Liver (tissue), 9 donors: ENCODE measurements around the gene RASGRP1. TPM values are rescaled to one million over a fixed set of nuclear protein-coding genes. Genes with fewer than 3 reads are reported as not detected.

Source experiments
- DNase-seq: peaks from one replicate; pipeline ENCODE4 v3.0.0-alpha.2; 2017; ENCODE audit warnings: low spot score
- H3K27ac ChIP-seq, 2 donors: one replicate each; pipeline ENCODE4 v1.7.0; 2013; ENCODE audit warnings: inconsistent platforms in 2 of 2, low read length in 2 of 2, control low read depth in 1 of 2, low read depth in 1 of 2, mild to moderate bottlenecking in 1 of 2
- H3K27me3 ChIP-seq, 4 donors: one replicate each; pipeline versions ENCODE4 v1.6.1 to v1.7.0; 2013; ENCODE audit warnings: low read length in 3 of 4, inconsistent platforms in 1 of 4, mild to moderate bottlenecking in 1 of 4, moderate library complexity in 1 of 4; ENCODE audit not compliant: control insufficient read depth in 4 of 4, insufficient read depth in 4 of 4
- H3K36me3 ChIP-seq, 4 donors: one replicate each; pipeline versions ENCODE4 v1.6.1 to v1.7.0; 2013; ENCODE audit warnings: low read length in 3 of 4, mild to moderate bottlenecking in 3 of 4, low read depth in 1 of 4, moderate library complexity in 1 of 4; ENCODE audit not compliant: control insufficient read depth in 4 of 4, insufficient read depth in 3 of 4
- H3K4me1 ChIP-seq, 4 donors: one replicate each; pipeline versions ENCODE4 v1.6.1 to v1.7.0; 2013; ENCODE audit warnings: low read length in 3 of 4, mild to moderate bottlenecking in 3 of 4, moderate library complexity in 1 of 4; ENCODE audit not compliant: control insufficient read depth in 4 of 4, insufficient read depth in 4 of 4
- H3K4me3 ChIP-seq, 3 donors: one replicate each; pipeline versions ENCODE4 v1.6.1 to v1.7.0; 2013; ENCODE audit warnings: low read length in 3 of 3, control low read depth in 1 of 3, low read depth in 1 of 3, mild to moderate bottlenecking in 1 of 3
- H3K9ac ChIP-seq, 2 donors: one replicate each; pipeline ENCODE4 v1.7.0; 2013; ENCODE audit warnings: low read length in 2 of 2, mild to moderate bottlenecking in 2 of 2, moderate library complexity in 2 of 2, control low read depth in 1 of 2, low read depth in 1 of 2
- H3K9me3 ChIP-seq, 4 donors: one replicate each; pipeline versions ENCODE4 v1.6.1 to v1.7.0; 2013; ENCODE audit warnings: low read length in 3 of 4; ENCODE audit not compliant: control insufficient read depth in 4 of 4
- EGR1 ChIP-seq, 2 donors: IDR thresholded peaks; 2 replicates each; pipeline ENCODE4 v1.6.1; 2016 to 2018; ENCODE audit warnings: antibody characterized with exemption in 2 of 2, low read depth in 2 of 2
- FOXA1 ChIP-seq: IDR thresholded peaks from 2 replicates; pipeline ENCODE4 v1.6.1; 2016; ENCODE audit warnings: antibody characterized with exemption
- FOXA2 ChIP-seq: IDR thresholded peaks from 2 replicates; pipeline ENCODE4 v1.6.1; 2016; ENCODE audit warnings: antibody characterized with exemption
- GABPA ChIP-seq, 2 donors: IDR thresholded peaks in 1 of 2; conservative IDR thresholded peaks in 1 of 2; 2 replicates each; pipeline ENCODE4 v1.6.1; 2016; ENCODE audit warnings: antibody characterized with exemption in 2 of 2, mild to moderate bottlenecking in 1 of 2, moderate library complexity in 1 of 2
- HNF4A ChIP-seq, 2 donors: conservative IDR thresholded peaks; 2 replicates each; pipeline ENCODE4 v1.6.1; 2016; ENCODE audit warnings: antibody characterized with exemption in 2 of 2, mild to moderate bottlenecking in 2 of 2
- HNF4G ChIP-seq: IDR thresholded peaks from 2 replicates; pipeline ENCODE4 v1.6.1; 2016; ENCODE audit warnings: antibody characterized with exemption
- JUND ChIP-seq, 2 donors: IDR thresholded peaks; 2 replicates each; pipeline ENCODE4 v1.6.1; 2016; ENCODE audit warnings: antibody characterized with exemption in 2 of 2
- NR2F2 ChIP-seq: IDR thresholded peaks from 2 replicates; pipeline ENCODE4 v1.6.1; 2016; ENCODE audit warnings: antibody characterized with exemption
- RAD21 ChIP-seq, 2 donors: IDR thresholded peaks; 2 replicates each; pipeline ENCODE4 v1.6.1; 2016; ENCODE audit warnings: antibody characterized with exemption in 2 of 2, mild to moderate bottlenecking in 2 of 2
- RXRA ChIP-seq, 2 donors: IDR thresholded peaks; 2 replicates each; pipeline ENCODE4 v1.6.1; 2017 to 2018; ENCODE audit warnings: antibody characterized with exemption in 2 of 2, mild to moderate bottlenecking in 1 of 2
- SP1 ChIP-seq: IDR thresholded peaks from 2 replicates; pipeline ENCODE4 v1.6.1; 2018; ENCODE audit warnings: antibody characterized with exemption, mild to moderate bottlenecking
- TAF1 ChIP-seq: conservative IDR thresholded peaks from 2 replicates; pipeline ENCODE4 v1.6.1; 2016; ENCODE audit warnings: antibody characterized with exemption, mild to moderate bottlenecking
- YY1 ChIP-seq: IDR thresholded peaks from 2 replicates; pipeline ENCODE4 v1.6.1; 2016; ENCODE audit warnings: antibody characterized with exemption, mild to moderate bottlenecking
- WGBS: extraction: QIAGEN DNeasy Blood & Tissue Kit; methylation state at CpG from one replicate; pipeline ENCODE4 v1.1.7; 2013; 5-methylcytosine and 5-hydroxymethylcytosine counted together
- polyA plus RNA-seq, 2 donors: library from polyadenylated mRNA; stranded (reverse) in 1 of 2; unstranded in 1 of 2; fragments of 200-250 nt in 1 of 2; fragments of >200 nt in 1 of 2; fragmentation: Nextera tagmentation in 1 of 2; extraction: Ambion mirVana in 1 of 2; gene quantifications; one replicate each; pipeline versions ENCODE4 v1.2.1 to v1.2.3, GENCODE V29; 2013 to 2015
- total RNA-seq, 2 donors: library from RNA; depleted of rRNA; stranded (reverse); fragments of >200 nt; gene quantifications; one replicate each; pipeline ENCODE4 v1.2.3, GENCODE V29; 2014
- TF ChIP-seq, protein P1 (sequence below): IDR thresholded peaks from 2 replicates; pipeline ENCODE4 v1.6.1; 2016; ENCODE audit warnings: antibody characterized with exemption
- TF ChIP-seq, protein P2 (sequence below): IDR thresholded peaks from 2 replicates; pipeline ENCODE4 v1.6.1; 2016; ENCODE audit warnings: antibody characterized with exemption, mild to moderate bottlenecking
- TF ChIP-seq, protein P3 (sequence below): IDR thresholded peaks from 2 replicates; pipeline ENCODE4 v1.6.1; 2016; ENCODE audit warnings: antibody characterized with exemption
- TF ChIP-seq, protein P4 (sequence below): fragments of 150-350 bp; IDR thresholded peaks from 2 replicates; pipeline ENCODE4 v1.5.1; 2017; ENCODE audit warnings: improper control_type of control experiment, low read depth, low read length; ENCODE audit not compliant: missing input control
- donor health status: healthy.
- donor health status: healthy.
- donor health status: healthy.
- donor health status: healthy.
- donor health status: healthy.

Gene RASGRP1
- total and polyA plus RNA-seq, 4 donors: 0.17 to 0.75 (median 0.47) TPM

DNA sequence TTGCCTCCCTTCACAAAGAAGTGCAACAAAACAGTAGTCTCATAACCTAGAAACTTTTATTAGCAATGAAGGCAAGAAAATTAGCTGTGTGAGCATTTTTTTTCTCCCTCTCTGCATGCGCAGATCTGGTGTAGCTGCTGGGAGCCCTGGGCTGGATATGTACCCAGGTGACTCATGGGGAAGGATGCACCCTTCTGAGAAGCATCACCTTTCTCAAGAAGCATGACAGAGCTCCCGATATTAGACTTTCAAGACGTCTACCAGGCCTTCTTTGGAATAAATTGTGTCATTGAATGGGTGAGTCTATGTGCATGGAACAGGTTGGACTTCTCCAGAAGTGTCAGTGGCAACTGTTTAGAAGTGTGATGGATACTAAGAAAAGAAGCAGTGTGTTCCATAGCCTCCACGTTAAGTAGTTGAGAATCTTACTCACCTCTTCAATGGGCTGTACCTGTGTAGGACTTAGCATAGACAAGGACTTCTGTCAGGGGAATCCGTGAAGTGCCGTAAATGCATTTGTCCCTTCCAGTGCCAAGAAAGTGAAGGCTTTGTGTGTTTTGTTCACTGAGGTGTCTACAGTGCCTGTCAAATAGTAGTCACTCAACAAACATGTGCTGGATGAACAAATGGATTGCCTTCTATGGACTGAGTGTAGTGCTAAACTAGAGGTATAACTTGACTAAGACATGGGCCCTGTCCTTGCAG lies 47.7 kb upstream of the RASGRP1 start:
- no peak for TF ChIP-seq RAD21 (IDR thresholded peaks at IDR 0.05)
- no peak for TF ChIP-seq NR2F2
- TF ChIP-seq, protein P1, sequence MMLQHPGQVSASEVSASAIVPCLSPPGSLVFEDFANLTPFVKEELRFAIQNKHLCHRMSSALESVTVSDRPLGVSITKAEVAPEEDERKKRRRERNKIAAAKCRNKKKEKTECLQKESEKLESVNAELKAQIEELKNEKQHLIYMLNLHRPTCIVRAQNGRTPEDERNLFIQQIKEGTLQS: no peak
- TF ChIP-seq, protein P2, sequence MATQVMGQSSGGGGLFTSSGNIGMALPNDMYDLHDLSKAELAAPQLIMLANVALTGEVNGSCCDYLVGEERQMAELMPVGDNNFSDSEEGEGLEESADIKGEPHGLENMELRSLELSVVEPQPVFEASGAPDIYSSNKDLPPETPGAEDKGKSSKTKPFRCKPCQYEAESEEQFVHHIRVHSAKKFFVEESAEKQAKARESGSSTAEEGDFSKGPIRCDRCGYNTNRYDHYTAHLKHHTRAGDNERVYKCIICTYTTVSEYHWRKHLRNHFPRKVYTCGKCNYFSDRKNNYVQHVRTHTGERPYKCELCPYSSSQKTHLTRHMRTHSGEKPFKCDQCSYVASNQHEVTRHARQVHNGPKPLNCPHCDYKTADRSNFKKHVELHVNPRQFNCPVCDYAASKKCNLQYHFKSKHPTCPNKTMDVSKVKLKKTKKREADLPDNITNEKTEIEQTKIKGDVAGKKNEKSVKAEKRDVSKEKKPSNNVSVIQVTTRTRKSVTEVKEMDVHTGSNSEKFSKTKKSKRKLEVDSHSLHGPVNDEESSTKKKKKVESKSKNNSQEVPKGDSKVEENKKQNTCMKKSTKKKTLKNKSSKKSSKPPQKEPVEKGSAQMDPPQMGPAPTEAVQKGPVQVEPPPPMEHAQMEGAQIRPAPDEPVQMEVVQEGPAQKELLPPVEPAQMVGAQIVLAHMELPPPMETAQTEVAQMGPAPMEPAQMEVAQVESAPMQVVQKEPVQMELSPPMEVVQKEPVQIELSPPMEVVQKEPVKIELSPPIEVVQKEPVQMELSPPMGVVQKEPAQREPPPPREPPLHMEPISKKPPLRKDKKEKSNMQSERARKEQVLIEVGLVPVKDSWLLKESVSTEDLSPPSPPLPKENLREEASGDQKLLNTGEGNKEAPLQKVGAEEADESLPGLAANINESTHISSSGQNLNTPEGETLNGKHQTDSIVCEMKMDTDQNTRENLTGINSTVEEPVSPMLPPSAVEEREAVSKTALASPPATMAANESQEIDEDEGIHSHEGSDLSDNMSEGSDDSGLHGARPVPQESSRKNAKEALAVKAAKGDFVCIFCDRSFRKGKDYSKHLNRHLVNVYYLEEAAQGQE: no peak
- no peak for TF ChIP-seq FOXA1
- no peak for TF ChIP-seq FOXA2
- no peak for TF ChIP-seq JUND (IDR thresholded peaks at IDR 0.05)
- TF ChIP-seq, protein P3, sequence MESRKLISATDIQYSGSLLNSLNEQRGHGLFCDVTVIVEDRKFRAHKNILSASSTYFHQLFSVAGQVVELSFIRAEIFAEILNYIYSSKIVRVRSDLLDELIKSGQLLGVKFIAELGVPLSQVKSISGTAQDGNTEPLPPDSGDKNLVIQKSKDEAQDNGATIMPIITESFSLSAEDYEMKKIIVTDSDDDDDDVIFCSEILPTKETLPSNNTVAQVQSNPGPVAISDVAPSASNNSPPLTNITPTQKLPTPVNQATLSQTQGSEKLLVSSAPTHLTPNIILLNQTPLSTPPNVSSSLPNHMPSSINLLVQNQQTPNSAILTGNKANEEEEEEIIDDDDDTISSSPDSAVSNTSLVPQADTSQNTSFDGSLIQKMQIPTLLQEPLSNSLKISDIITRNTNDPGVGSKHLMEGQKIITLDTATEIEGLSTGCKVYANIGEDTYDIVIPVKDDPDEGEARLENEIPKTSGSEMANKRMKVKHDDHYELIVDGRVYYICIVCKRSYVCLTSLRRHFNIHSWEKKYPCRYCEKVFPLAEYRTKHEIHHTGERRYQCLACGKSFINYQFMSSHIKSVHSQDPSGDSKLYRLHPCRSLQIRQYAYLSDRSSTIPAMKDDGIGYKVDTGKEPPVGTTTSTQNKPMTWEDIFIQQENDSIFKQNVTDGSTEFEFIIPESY: no peak
- TF ChIP-seq TAF1: no peak
- TF ChIP-seq HNF4G: no peak
- TF ChIP-seq SP1: no peak
- no peak for TF ChIP-seq GABPA (IDR thresholded peaks at IDR 0.05 in 1 of 2, conservative IDR thresholded peaks at IDR 0.05 in 1 of 2)
- no peak for TF ChIP-seq HNF4A (conservative IDR thresholded peaks at IDR 0.05)
- TF ChIP-seq, protein P4, sequence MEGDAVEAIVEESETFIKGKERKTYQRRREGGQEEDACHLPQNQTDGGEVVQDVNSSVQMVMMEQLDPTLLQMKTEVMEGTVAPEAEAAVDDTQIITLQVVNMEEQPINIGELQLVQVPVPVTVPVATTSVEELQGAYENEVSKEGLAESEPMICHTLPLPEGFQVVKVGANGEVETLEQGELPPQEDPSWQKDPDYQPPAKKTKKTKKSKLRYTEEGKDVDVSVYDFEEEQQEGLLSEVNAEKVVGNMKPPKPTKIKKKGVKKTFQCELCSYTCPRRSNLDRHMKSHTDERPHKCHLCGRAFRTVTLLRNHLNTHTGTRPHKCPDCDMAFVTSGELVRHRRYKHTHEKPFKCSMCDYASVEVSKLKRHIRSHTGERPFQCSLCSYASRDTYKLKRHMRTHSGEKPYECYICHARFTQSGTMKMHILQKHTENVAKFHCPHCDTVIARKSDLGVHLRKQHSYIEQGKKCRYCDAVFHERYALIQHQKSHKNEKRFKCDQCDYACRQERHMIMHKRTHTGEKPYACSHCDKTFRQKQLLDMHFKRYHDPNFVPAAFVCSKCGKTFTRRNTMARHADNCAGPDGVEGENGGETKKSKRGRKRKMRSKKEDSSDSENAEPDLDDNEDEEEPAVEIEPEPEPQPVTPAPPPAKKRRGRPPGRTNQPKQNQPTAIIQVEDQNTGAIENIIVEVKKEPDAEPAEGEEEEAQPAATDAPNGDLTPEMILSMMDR: no peak
- TF ChIP-seq YY1: no peak
- TF ChIP-seq RXRA (IDR thresholded peaks at IDR 0.05): no peak
- no peaks in the 10 kb centered on the region for H3K4me1 ChIP-seq

DNA sequence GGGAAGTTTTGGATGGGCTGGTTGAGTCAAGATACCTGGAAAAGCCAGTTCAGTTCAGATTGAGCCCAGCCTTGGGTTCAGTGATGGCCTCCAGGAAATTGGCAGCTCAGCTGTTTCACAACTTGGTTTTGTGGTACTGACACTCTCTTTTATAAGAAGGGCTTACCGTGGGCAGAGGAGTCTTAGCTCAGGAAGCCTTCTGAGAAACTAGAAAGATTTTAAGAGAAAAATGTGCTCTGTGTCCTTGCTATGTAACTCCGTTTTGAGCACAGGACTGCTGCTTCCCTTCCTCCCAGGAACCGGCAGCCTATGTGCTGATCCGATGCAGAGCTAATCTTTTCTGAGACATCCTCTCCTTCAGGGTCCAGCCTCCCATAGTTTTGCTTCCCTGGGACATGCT lies 46.6 kb upstream of the RASGRP1 start:
- Histone ChIP-seq H3K27me3 (no peaks in the 10 kb centered on the region), H3K9me3 (peaks cover 0 to 4% (median 0%) of the 10 kb centered on the region in 4 donors), H3K27ac (no peak overlapping the region), H3K4me1 (no peaks in the 10 kb centered on the region), H3K4me3 (no peak overlapping the region), H3K36me3 (no peaks in the 10 kb centered on the region), H3K9ac (no peak overlapping the region)
- DNase-seq: no peak
- WGBS: 77% methylated on average over 4 of the region's 4 CpGs
- no peak for TF ChIP-seq NR2F2
- TF ChIP-seq GABPA (IDR thresholded peaks at IDR 0.05 in 1 of 2, conservative IDR thresholded peaks at IDR 0.05 in 1 of 2): no peak
- no peak for TF ChIP-seq FOXA2
- no peak for TF ChIP-seq RAD21 (IDR thresholded peaks at IDR 0.05)
- TF ChIP-seq RXRA (IDR thresholded peaks at IDR 0.05): no peak
- no peak for TF ChIP-seq EGR1 (IDR thresholded peaks at IDR 0.05; ENCODE audit: low read depth in 2 of 2)
- TF ChIP-seq, protein P2: no peak
- TF ChIP-seq, protein P3: no peak
- no peak for TF ChIP-seq YY1
- TF ChIP-seq HNF4G: no peak
- TF ChIP-seq FOXA1: no peak
- TF ChIP-seq HNF4A (conservative IDR thresholded peaks at IDR 0.05): no peak
- TF ChIP-seq SP1: no peak

More for the DNA sequence above, 47.7 kb upstream of the RASGRP1 start:
- no peak overlapping the region for H3K27ac ChIP-seq
- H3K9me3 ChIP-seq: peaks cover 0 to 4% (median 0%) of the 10 kb centered on the region in 4 donors
- H3K36me3 ChIP-seq: no peaks in the 10 kb centered on the region
- H3K4me3 ChIP-seq: no peak overlapping the region
- no peaks in the 10 kb centered on the region for H3K27me3 ChIP-seq
- WGBS: 81% methylated on average over 6 of the region's 6 CpGs
- no peak overlapping the region for H3K9ac ChIP-seq
- DNase-seq: no peak
